Measurements from ENCODE around the gene RHCG. TPM values are rescaled to one million over a fixed set of nuclear protein-coding genes. Genes with fewer than 3 reads are reported as not detected.

The RHCG gene
- total RNA-seq, 1 donor: not detected

- Histone ChIP-seq H3K4me1 (ENCODE audit: insufficient read depth, low read length) (no peaks in the 10 kb centered on the region), H2AFZ (ENCODE audit: low read length) (no peak overlapping the region), H3K27me3 (ENCODE audit: insufficient read depth, low read length) (peaks cover 26% of the 10 kb centered on the region), H3K4me2 (ENCODE audit: insufficient read depth, low read length) (no peak overlapping the region), H3K9me3 (ENCODE audit: low read depth, low read length) (no peaks in the 10 kb centered on the region), H3K36me3 (ENCODE audit: insufficient read depth, low read length) (no peaks in the 10 kb centered on the region), H3K4me3 (ENCODE audit: insufficient read depth, low read length) (no peak overlapping the region), H3K27ac (ENCODE audit: low read depth, low read length) (no peak overlapping the region), H4K20me1 (ENCODE audit: insufficient read depth, low read length) (no peaks in the 10 kb centered on the region), H3K79me2 (ENCODE audit: insufficient read depth, low read length) (no peaks in the 10 kb centered on the region)
- no peak for DNase-seq (ENCODE audit: insufficient read length, low spot score, missing footprints)
- TF ChIP-seq, protein P1, sequence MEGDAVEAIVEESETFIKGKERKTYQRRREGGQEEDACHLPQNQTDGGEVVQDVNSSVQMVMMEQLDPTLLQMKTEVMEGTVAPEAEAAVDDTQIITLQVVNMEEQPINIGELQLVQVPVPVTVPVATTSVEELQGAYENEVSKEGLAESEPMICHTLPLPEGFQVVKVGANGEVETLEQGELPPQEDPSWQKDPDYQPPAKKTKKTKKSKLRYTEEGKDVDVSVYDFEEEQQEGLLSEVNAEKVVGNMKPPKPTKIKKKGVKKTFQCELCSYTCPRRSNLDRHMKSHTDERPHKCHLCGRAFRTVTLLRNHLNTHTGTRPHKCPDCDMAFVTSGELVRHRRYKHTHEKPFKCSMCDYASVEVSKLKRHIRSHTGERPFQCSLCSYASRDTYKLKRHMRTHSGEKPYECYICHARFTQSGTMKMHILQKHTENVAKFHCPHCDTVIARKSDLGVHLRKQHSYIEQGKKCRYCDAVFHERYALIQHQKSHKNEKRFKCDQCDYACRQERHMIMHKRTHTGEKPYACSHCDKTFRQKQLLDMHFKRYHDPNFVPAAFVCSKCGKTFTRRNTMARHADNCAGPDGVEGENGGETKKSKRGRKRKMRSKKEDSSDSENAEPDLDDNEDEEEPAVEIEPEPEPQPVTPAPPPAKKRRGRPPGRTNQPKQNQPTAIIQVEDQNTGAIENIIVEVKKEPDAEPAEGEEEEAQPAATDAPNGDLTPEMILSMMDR (IDR thresholded peaks at IDR 0.05; ENCODE audit: extremely low read depth, low read depth, low read length): no peak
Observed at GRCh38 chr15:89521605-89522004, 25.2 kb upstream of the RHCG start.

DNA sequence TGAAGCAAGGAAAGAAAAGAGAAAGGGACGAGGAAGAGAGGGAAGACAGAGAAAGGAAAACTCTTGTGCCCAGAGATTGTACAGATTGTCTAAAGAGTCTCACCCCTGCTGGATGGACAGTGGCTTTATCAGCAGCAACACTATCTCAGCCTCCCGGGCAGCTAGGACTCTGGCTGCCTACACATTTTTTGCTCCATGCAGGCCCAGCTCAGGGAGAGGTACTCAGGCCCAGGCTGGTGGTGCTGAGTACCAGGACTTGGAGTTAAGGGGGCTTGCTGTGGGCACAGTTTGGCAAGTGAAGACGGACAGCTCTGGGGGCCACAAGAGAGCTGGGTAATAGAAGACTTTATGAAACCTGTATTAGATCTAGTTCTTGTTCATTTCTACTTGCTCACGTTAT lies 19.1 kb upstream of the RHCG start:
- H3K4me3 ChIP-seq (ENCODE audit: insufficient read depth, low read length): no peak overlapping the region
- no peaks in the 10 kb centered on the region for H4K20me1 ChIP-seq (ENCODE audit: insufficient read depth, low read length)
- H3K27ac ChIP-seq (ENCODE audit: low read depth, low read length): no peak overlapping the region
- H3K4me1 ChIP-seq (ENCODE audit: insufficient read depth, low read length): no peaks in the 10 kb centered on the region
- DNase-seq (ENCODE audit: insufficient read length, low spot score, missing footprints): no peak
- no peak overlapping the region for H3K4me2 ChIP-seq (ENCODE audit: insufficient read depth, low read length)
- H2AFZ ChIP-seq (ENCODE audit: low read length): no peak overlapping the region
- H3K27me3 ChIP-seq (ENCODE audit: insufficient read depth, low read length): peaks cover 53% of the 10 kb centered on the region
- H3K36me3 ChIP-seq (ENCODE audit: insufficient read depth, low read length): no peaks in the 10 kb centered on the region
- TF ChIP-seq, protein P1 (IDR thresholded peaks at IDR 0.05; ENCODE audit: extremely low read depth, low read depth, low read length): no peak
- no peaks in the 10 kb centered on the region for H3K79me2 ChIP-seq (ENCODE audit: insufficient read depth, low read length)
- H3K9me3 ChIP-seq (ENCODE audit: low read depth, low read length): no peaks in the 10 kb centered on the region

- H3K4me1 ChIP-seq (ENCODE audit: insufficient read depth, low read length): no peaks in the 10 kb centered on the region
- peaks cover 60% of the 10 kb centered on the region for H3K27me3 ChIP-seq (ENCODE audit: insufficient read depth, low read length)
- H3K36me3 ChIP-seq (ENCODE audit: insufficient read depth, low read length): no peaks in the 10 kb centered on the region
- no peak overlapping the region for H3K4me3 ChIP-seq (ENCODE audit: insufficient read depth, low read length)
- H3K9me3 ChIP-seq (ENCODE audit: low read depth, low read length): no peaks in the 10 kb centered on the region
- no peak overlapping the region for H3K4me2 ChIP-seq (ENCODE audit: insufficient read depth, low read length)
- no peak for DNase-seq (ENCODE audit: insufficient read length, low spot score, missing footprints)
- no peaks in the 10 kb centered on the region for H4K20me1 ChIP-seq (ENCODE audit: insufficient read depth, low read length)
- TF ChIP-seq, protein P1 (IDR thresholded peaks at IDR 0.05; ENCODE audit: extremely low read depth, low read depth, low read length): no peak
- H3K79me2 ChIP-seq (ENCODE audit: insufficient read depth, low read length): no peaks in the 10 kb centered on the region
- H2AFZ ChIP-seq (ENCODE audit: low read length): no peak overlapping the region
- H3K27ac ChIP-seq (ENCODE audit: low read depth, low read length): no peak overlapping the region
Observed at GRCh38 chr15:89514596-89515406, 18.4 kb upstream of the RHCG start.

GRCh38 chr15:89514186-89514585 lies 17.8 kb upstream of the RHCG start:
- DNase-seq (ENCODE audit: insufficient read length, low spot score, missing footprints): no peak
- H3K27ac ChIP-seq (ENCODE audit: low read depth, low read length): no peak overlapping the region
- H3K36me3 ChIP-seq (ENCODE audit: insufficient read depth, low read length): no peaks in the 10 kb centered on the region
- peaks cover 63% of the 10 kb centered on the region for H3K27me3 ChIP-seq (ENCODE audit: insufficient read depth, low read length)
- H3K4me1 ChIP-seq (ENCODE audit: insufficient read depth, low read length): no peaks in the 10 kb centered on the region
- no peaks in the 10 kb centered on the region for H3K79me2 ChIP-seq (ENCODE audit: insufficient read depth, low read length)
- H3K4me2 ChIP-seq (ENCODE audit: insufficient read depth, low read length): no peak overlapping the region
- TF ChIP-seq, protein P1 (IDR thresholded peaks at IDR 0.05; ENCODE audit: extremely low read depth, low read depth, low read length): no peak
- H4K20me1 ChIP-seq (ENCODE audit: insufficient read depth, low read length): no peaks in the 10 kb centered on the region
- H3K4me3 ChIP-seq (ENCODE audit: insufficient read depth, low read length): no peak overlapping the region
- H3K9me3 ChIP-seq (ENCODE audit: low read depth, low read length): no peaks in the 10 kb centered on the region
- no peak overlapping the region for H2AFZ ChIP-seq (ENCODE audit: low read length)

Measured in osteoblast (primary cell).